Endothelial cell of hepatic sinusoid (primary cell): Measurements from ENCODE around the gene ERBIN.
"Not testable (repeated sequence)": the region's sequence is repeated elsewhere in the genome, so short reads cannot be mapped to it uniquely, and the experiment has no call there.

Experiments used
- in situ Hi-C: cut with HindIII; loops from 2 replicates; pipeline ENCODE4 v1.10.0; 2017; ENCODE audit warnings: low sequenced_read_pairs

The ERBIN gene

GRCh38 chr5:66001952-66002351 lies 75.6 kb downstream of the ERBIN start:
- in situ Hi-C loops = no loop called here

- in situ Hi-C loops = no loop called here
These were observed 76.0 kb downstream of the ERBIN start for GRCh38 chr5:66002415-66002814.

- in situ Hi-C loops = no loop called here
These were observed 77.8 kb downstream of the ERBIN start for GRCh38 chr5:66004216-66004615.

GRCh38 chr5:66009277-66009676 lies 82.9 kb downstream of the ERBIN start:
- in situ Hi-C loops = no loop called here

GRCh38 chr5:66010476-66010875 lies 84.1 kb downstream of the ERBIN start:
- in situ Hi-C loops = no loop called here

- in situ Hi-C loops = no loop called here
These were observed 85.9 kb downstream of the ERBIN start for GRCh38 chr5:66012271-66012670.

- in situ Hi-C loops = no loop called here
These were observed 87.0 kb downstream of the ERBIN start for GRCh38 chr5:66013397-66013796.

- in situ Hi-C loops = no loop called here
These were observed 87.5 kb downstream of the ERBIN start for GRCh38 chr5:66013906-66014305.

- in situ Hi-C loops = no loop called here
These were observed 89.0 kb downstream of the ERBIN start for GRCh38 chr5:66015196-66015960.

GRCh38 chr5:66021585-66021984 lies 95.2 kb downstream of the ERBIN start:
- in situ Hi-C loops = no loop called here

- in situ Hi-C loops = no loop called here
These were observed 112.9 kb downstream of the ERBIN start for GRCh38 chr5:66039296-66039695.

- in situ Hi-C loops = no loop called here
These were observed 113.3 kb downstream of the ERBIN start for GRCh38 chr5:66039701-66040100.

- in situ Hi-C loops = no loop called here
These were observed 115.3 kb downstream of the ERBIN start for GRCh38 chr5:66041627-66042026.

GRCh38 chr5:66057239-66057638 lies 130.9 kb downstream of the ERBIN start:
- in situ Hi-C loops = no loop called here

GRCh38 chr5:66061320-66061719 lies 134.9 kb downstream of the ERBIN start:
- in situ Hi-C loops = not testable (repeated sequence)

GRCh38 chr5:66063061-66063460 lies 136.7 kb downstream of the ERBIN start:
- in situ Hi-C loops = not testable (repeated sequence)

- in situ Hi-C loops = loop anchor here (5.0 kb wide), 1 partner anchor 95 kb away; no protein-coding TSS in a partner anchor
These were observed 140.5 kb downstream of the ERBIN start for GRCh38 chr5:66066826-66067225.

GRCh38 chr5:66072031-66072430 lies 145.7 kb downstream of the ERBIN start:
- in situ Hi-C loops = no loop called here

- in situ Hi-C loops = no loop called here
These were observed 148.5 kb downstream of the ERBIN start for GRCh38 chr5:66074901-66075300.

- in situ Hi-C loops = no loop called here
These were observed 154.3 kb downstream of the ERBIN start for GRCh38 chr5:66080664-66081063.

- in situ Hi-C loops = no loop called here
These were observed 163.0 kb downstream of the ERBIN start for GRCh38 chr5:66089384-66089783.

- in situ Hi-C loops = no loop called here
These were observed 174.5 kb downstream of the ERBIN start for GRCh38 chr5:66100851-66101250.

GRCh38 chr5:66113160-66113559 lies 186.8 kb downstream of the ERBIN start:
- in situ Hi-C loops = no loop called here
